Stomach (tissue), 4 donors: ENCODE results near the gene MAGIX.

Source experiments
- POLR2A ChIP-seq, 4 donors: fragments of 450-650 bp; IDR thresholded peaks; one replicate each; pipeline ENCODE4 v1.6.1; 2016; ENCODE audit warnings: antibody characterized with exemption in 4 of 4, control low read depth in 2 of 4, mild to moderate bottlenecking in 1 of 4, moderate library complexity in 1 of 4
- TF ChIP-seq, protein P1 (sequence below), 7 experiments: fragments of 450-650 bp in 4 of 7; fragments of 200-600 bp in 3 of 7; sonication (generic) in 3 of 7; IDR thresholded peaks; one replicate each; pipeline ENCODE4 v1.5.1; 2016 to 2019; ENCODE audit warnings: antibody characterized with exemption in 7 of 7, control low read depth in 2 of 7, mild to moderate bottlenecking in 1 of 7

DNA sequence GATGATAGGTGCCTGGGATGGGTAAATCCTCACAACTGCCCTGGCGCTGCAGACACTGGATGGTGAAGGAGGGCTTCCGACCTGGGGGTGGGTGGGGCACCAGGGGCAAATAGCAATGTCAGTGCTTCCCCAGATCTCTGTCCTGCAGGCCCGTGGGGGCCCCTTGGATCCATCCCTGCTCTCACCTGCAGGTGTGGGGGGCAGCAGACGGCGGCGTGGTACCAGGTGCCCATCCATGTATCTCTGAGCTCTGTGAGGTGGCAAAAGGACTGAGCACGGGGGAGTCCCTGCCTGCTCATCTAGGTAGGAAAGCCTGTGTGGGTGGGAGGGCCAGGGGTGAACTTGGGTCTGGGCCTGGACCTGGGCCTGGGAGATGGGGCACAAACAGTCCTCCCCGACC, 44.0 kb downstream of the MAGIX start:
- TF ChIP-seq, protein P1, sequence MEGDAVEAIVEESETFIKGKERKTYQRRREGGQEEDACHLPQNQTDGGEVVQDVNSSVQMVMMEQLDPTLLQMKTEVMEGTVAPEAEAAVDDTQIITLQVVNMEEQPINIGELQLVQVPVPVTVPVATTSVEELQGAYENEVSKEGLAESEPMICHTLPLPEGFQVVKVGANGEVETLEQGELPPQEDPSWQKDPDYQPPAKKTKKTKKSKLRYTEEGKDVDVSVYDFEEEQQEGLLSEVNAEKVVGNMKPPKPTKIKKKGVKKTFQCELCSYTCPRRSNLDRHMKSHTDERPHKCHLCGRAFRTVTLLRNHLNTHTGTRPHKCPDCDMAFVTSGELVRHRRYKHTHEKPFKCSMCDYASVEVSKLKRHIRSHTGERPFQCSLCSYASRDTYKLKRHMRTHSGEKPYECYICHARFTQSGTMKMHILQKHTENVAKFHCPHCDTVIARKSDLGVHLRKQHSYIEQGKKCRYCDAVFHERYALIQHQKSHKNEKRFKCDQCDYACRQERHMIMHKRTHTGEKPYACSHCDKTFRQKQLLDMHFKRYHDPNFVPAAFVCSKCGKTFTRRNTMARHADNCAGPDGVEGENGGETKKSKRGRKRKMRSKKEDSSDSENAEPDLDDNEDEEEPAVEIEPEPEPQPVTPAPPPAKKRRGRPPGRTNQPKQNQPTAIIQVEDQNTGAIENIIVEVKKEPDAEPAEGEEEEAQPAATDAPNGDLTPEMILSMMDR (IDR thresholded peaks at IDR 0.05) = no peak
- TF ChIP-seq POLR2A (IDR thresholded peaks at IDR 0.05) = no peak
